ENCODE results near the gene TIMP3.

Gene TIMP3

GRCh38 chr22:32829451-32829851 is 27.9 kb downstream of the TIMP3 start:
- no peak for DNase-seq (ENCODE audit: low read depth)

- DNase-seq (ENCODE audit: low read depth): no peak
Observed at GRCh38 chr22:32830473-32830872, 29.0 kb downstream of the TIMP3 start.

GRCh38 chr22:32830957-32831356 is 29.5 kb downstream of the TIMP3 start:
- no peak for DNase-seq (ENCODE audit: low read depth)

- no peak for DNase-seq (ENCODE audit: low read depth)
Observed at GRCh38 chr22:32831584-32831983, 30.1 kb downstream of the TIMP3 start.

- DNase-seq (ENCODE audit: low read depth): no peak
Observed at GRCh38 chr22:32832174-32832573, 30.7 kb downstream of the TIMP3 start.

- peak; percentile 17 for DNase-seq (ENCODE audit: low read depth)
Observed at GRCh38 chr22:32836280-32837123, 35.0 kb downstream of the TIMP3 start.

GRCh38 chr22:32837142-32837541 is 35.6 kb downstream of the TIMP3 start:
- no peak for DNase-seq (ENCODE audit: low read depth)

GRCh38 chr22:32837803-32838202 is 36.3 kb downstream of the TIMP3 start:
- no peak for DNase-seq (ENCODE audit: low read depth)

- DNase-seq (ENCODE audit: low read depth): peak; percentile 29
Observed at GRCh38 chr22:32839831-32840584, 38.5 kb downstream of the TIMP3 start.

- DNase-seq (ENCODE audit: low read depth): no peak
Observed at GRCh38 chr22:32841175-32841574, 39.7 kb downstream of the TIMP3 start.

- peak; percentile 8 for DNase-seq (ENCODE audit: low read depth)
Observed at GRCh38 chr22:32842486-32842885, 41.0 kb downstream of the TIMP3 start.

GRCh38 chr22:32843300-32843699 is 41.8 kb downstream of the TIMP3 start:
- no peak for DNase-seq (ENCODE audit: low read depth)

- DNase-seq (ENCODE audit: low read depth): no peak
Observed at GRCh38 chr22:32844251-32844650, 42.7 kb downstream of the TIMP3 start.

- no peak for DNase-seq (ENCODE audit: low read depth)
Observed at GRCh38 chr22:32846780-32847491, 45.4 kb downstream of the TIMP3 start.

- DNase-seq (ENCODE audit: low read depth): no peak
Observed at GRCh38 chr22:32848226-32848625, 46.7 kb downstream of the TIMP3 start.

GRCh38 chr22:32849501-32849900 is 48.0 kb downstream of the TIMP3 start:
- DNase-seq (ENCODE audit: low read depth): no peak

GRCh38 chr22:32850157-32850556 is 48.7 kb downstream of the TIMP3 start:
- DNase-seq (ENCODE audit: low read depth): no peak

- peak; percentile 5 for DNase-seq (ENCODE audit: low read depth)
Observed at GRCh38 chr22:32850591-32851517, 49.3 kb downstream of the TIMP3 start.

- peak; percentile 4 for DNase-seq (ENCODE audit: low read depth)
Observed at GRCh38 chr22:32852395-32853251, 51.1 kb downstream of the TIMP3 start.

- no peak for DNase-seq (ENCODE audit: low read depth)
Observed at GRCh38 chr22:32853662-32854061, 52.2 kb downstream of the TIMP3 start.

All from iris pigment epithelial cell (primary cell).